Kidney (tissue), 14 donors: Measurements from ENCODE around the gene C10orf95. TPM values are rescaled to one million over a fixed set of nuclear protein-coding genes. Genes with fewer than 3 reads are reported as not detected.

Experiments
- DNase-seq, 5 donors: peaks; one replicate each; pipeline ENCODE4 v3.0.0-alpha.2; 2013 to 2020
- FAIRE-seq: peaks from 2 replicates; lab custom pipeline; 2012; peaks lifted over from hg19 to GRCh38; lab: Jason Lieb, UNC
- H3K27ac ChIP-seq, 2 donors: one replicate each; pipeline ENCODE4 v1.7.0; 2013; ENCODE audit warnings: low read depth in 2 of 2, low read length in 2 of 2, inconsistent platforms in 1 of 2
- H3K27me3 ChIP-seq: one replicate; pipeline ENCODE4 v1.7.1; 2013; ENCODE audit warnings: low read length, inconsistent platforms; ENCODE audit not compliant: control insufficient read depth, insufficient read depth
- H3K36me3 ChIP-seq, 3 donors: one replicate each; pipeline versions ENCODE4 v1.7.0 to v1.7.1; 2013; ENCODE audit warnings: low read length in 3 of 3, control low read depth in 1 of 3, inconsistent platforms in 1 of 3; ENCODE audit not compliant: insufficient read depth in 3 of 3, control insufficient read depth in 2 of 3
- H3K4me1 ChIP-seq, 3 donors: one replicate each; pipeline versions ENCODE4 v1.7.0 to v1.7.1; 2013; ENCODE audit warnings: low read length in 3 of 3, inconsistent platforms in 1 of 3, low read depth in 1 of 3; ENCODE audit not compliant: control insufficient read depth in 2 of 3, insufficient read depth in 2 of 3
- H3K4me3 ChIP-seq, 3 donors: one replicate each; pipeline versions ENCODE4 v1.7.0 to v1.8.1; 2013; ENCODE audit warnings: low read length in 3 of 3, control low read depth in 1 of 3, inconsistent platforms in 1 of 3
- H3K9ac ChIP-seq, 3 donors: one replicate each; pipeline versions ENCODE4 v1.7.0 to v1.7.1; 2013; ENCODE audit warnings: low read length in 3 of 3, control low read depth in 1 of 3, inconsistent platforms in 1 of 3
- H3K9me3 ChIP-seq, 3 donors: one replicate each; pipeline versions ENCODE4 v1.7.0 to v1.7.1; 2013; ENCODE audit warnings: low read length in 3 of 3, control low read depth in 1 of 3, inconsistent platforms in 1 of 3; ENCODE audit not compliant: control insufficient read depth in 2 of 3, insufficient read depth in 1 of 3
- CTCF ChIP-seq: IDR thresholded peaks from 3 replicates; pipeline ENCODE4 v1.5.1; 2012; ENCODE audit warnings: mild to moderate bottlenecking, moderate library complexity, borderline replicate concordance; ENCODE audit not compliant: insufficient read depth; ENCODE audit errors: extremely low read depth
- intact Hi-C: fragments of 100-400 bp; cut with DNase I; formaldehyde crosslinking; loops from one replicate; pipeline ENCODE4 v1.11.1; 2022
- polyA plus RNA-seq: library from polyadenylated mRNA; stranded (reverse); fragments of 350-450 nt; fragmentation: Illumina TruSeq; extraction: RNeasy Lipid Tissue Mini Kit (QIAGEN cat#74804); gene quantifications from one replicate; pipeline ENCODE4 v1.2.3, GENCODE V29; 2014; ENCODE audit warnings: low read depth, low replicate concordance; ENCODE audit not compliant: insufficient read depth
- total RNA-seq: library from RNA; stranded (reverse); fragmentation: NEBNext Ultra II Directional; extraction: Animal tissue kit (Norgen Biotek cat#: 25700); gene quantifications from one replicate; pipeline ENCODE4 v1.2.1, GENCODE V29; 2021
- donor health status: control.
- donor health status: control.
- donor health status: control.
- donor health status: control.
- donor health status: control.
- donor health status: DM: yes; HTN: yes; CAD: no.
- donor health status: Normal renal cell carcinoma (clear cell type).

Gene C10orf95
- total and polyA plus RNA-seq, 2 donors from 2014 or later = 0.62 to 2.7 TPM

GRCh38 chr10:102408131-102408727 is 43.1 kb downstream of the C10orf95 start:
- FAIRE-seq = no peak
- H3K27me3 ChIP-seq = peaks cover 2% of the 10 kb centered on the region

GRCh38 chr10:102407425-102408130 is 43.8 kb downstream of the C10orf95 start:
- Histone ChIP-seq H3K4me3 (no peak overlapping the region), H3K9ac (no peak overlapping the region), H3K9me3 (no peaks in the 10 kb centered on the region), H3K36me3 (no peaks in the 10 kb centered on the region), H3K27ac (no peak overlapping the region), H3K4me1 (peaks cover 0 to 3% (median 0%) of the 10 kb centered on the region in 3 donors), H3K27me3 (peaks cover 2% of the 10 kb centered on the region)
- FAIRE-seq = no peak
- intact Hi-C loops = no loop called here
- DNase-seq = no peak
- TF ChIP-seq CTCF = no peak

More at GRCh38 chr10:102408131-102408727, 43.1 kb downstream of the C10orf95 start:
- intact Hi-C loops = no loop called here
- TF ChIP-seq CTCF = no peak
- Histone ChIP-seq H3K27ac (no peak overlapping the region), H3K36me3 (no peaks in the 10 kb centered on the region), H3K9me3 (no peaks in the 10 kb centered on the region), H3K4me3 (peak overlapping the region in 1 of 3 donors; percentile 47), H3K4me1 (peaks cover 0 to 3% (median 0%) of the 10 kb centered on the region in 3 donors), H3K9ac (no peak overlapping the region)
- peak in 1 of 5 donors; percentile 56 for DNase-seq

- no peak overlapping the region for H3K27ac ChIP-seq
- FAIRE-seq (no peak), DNase-seq (peak in 1 of 5 donors; percentile 44)
- H3K9me3 ChIP-seq = no peaks in the 10 kb centered on the region
- intact Hi-C loops = no loop called here
- H3K4me3 ChIP-seq = no peak overlapping the region
- H3K9ac ChIP-seq = no peak overlapping the region
- no peaks in the 10 kb centered on the region for H3K36me3 ChIP-seq
- no peak for TF ChIP-seq CTCF
- peaks cover 2% of the 10 kb centered on the region for H3K27me3 ChIP-seq
- peaks cover 0 to 3% (median 0%) of the 10 kb centered on the region in 3 donors for H3K4me1 ChIP-seq
Observed at GRCh38 chr10:102406815-102407214, 44.5 kb downstream of the C10orf95 start.
